Ovary (tissue), 9 donors: Measurements from ENCODE around the gene NDUFA11. TPM values are rescaled to one million over a fixed set of nuclear protein-coding genes. Genes with fewer than 3 reads are reported as not detected.

Experiments
- DNase-seq, 5 donors: peaks; one replicate each; pipeline ENCODE4 v3.0.0-alpha.2; 2019 to 2020
- H3K27ac ChIP-seq, 2 donors: fragments of 200-600 bp; one replicate each; pipeline versions ENCODE4 v1.5.1 to v1.8.0; 2019 to 2022
- H3K27me3 ChIP-seq: fragments of 200-600 bp; one replicate; pipeline ENCODE4 v1.8.0; 2022
- H3K36me3 ChIP-seq: fragments of 200-600 bp; sonication (generic); one replicate; pipeline ENCODE4 v1.5.1; 2019
- H3K4me1 ChIP-seq: one replicate; pipeline ENCODE4 v1.8.1; 2013; ENCODE audit warnings: mild to moderate bottlenecking, moderate library complexity; ENCODE audit not compliant: insufficient read depth
- H3K4me3 ChIP-seq: fragments of 200-600 bp; sonication (generic); one replicate; pipeline ENCODE4 v1.5.1; 2017
- H3K9me3 ChIP-seq, 2 donors: fragments of 200-600 bp in 1 of 2; sonication (generic) in 1 of 2; one replicate each; pipeline versions ENCODE4 v1.5.1 to v1.8.1; 2013 to 2019; ENCODE audit warnings: mild to moderate bottlenecking in 1 of 2, moderate library complexity in 1 of 2
- CTCF ChIP-seq, 3 donors: fragments of 450-650 bp in 2 of 3; fragments of 200-600 bp in 1 of 3; IDR thresholded peaks; one replicate each; pipeline versions ENCODE4 v1.5.1 to v1.8.0; 2016 to 2022; ENCODE audit warnings: antibody characterized with exemption in 3 of 3, mild to moderate bottlenecking in 1 of 3
- EP300 ChIP-seq: sonication (generic); formaldehyde crosslinking; IDR thresholded peaks from one replicate; pipeline ENCODE4 v1.6.1; 2017; ENCODE audit warnings: antibody characterized with exemption
- POLR2A ChIP-seq: fragments of 450-650 bp; IDR thresholded peaks from one replicate; pipeline ENCODE4 v1.6.1; 2017; ENCODE audit warnings: antibody characterized with exemption, mild to moderate bottlenecking, moderate library complexity
- WGBS, 3 donors: extraction: QIAGEN DNeasy Blood & Tissue Kit in 1 of 3; methylation state at CpG; one replicate each; pipeline versions ENCODE4 v1.1.5 to v1.1.7; 2013 to 2017; 5-methylcytosine and 5-hydroxymethylcytosine counted together
- intact Hi-C, 4 donors: fragments of 100-400 bp; cut with DNase I; formaldehyde crosslinking; loops; one replicate each; pipeline versions ENCODE4 v1.11.0 to v1.15.1; 2022 to 2023
- polyA plus RNA-seq, 2 donors: library from polyadenylated mRNA; stranded (reverse); fragments of 200-250 nt in 1 of 2; fragments of 350-450 nt in 1 of 2; fragmentation: Illumina TruSeq in 1 of 2; extraction: RNeasy Lipid Tissue Mini Kit (QIAGEN cat#74804) in 1 of 2; gene quantifications; one replicate each; pipeline ENCODE4 v1.2.3, GENCODE V29; 2013 to 2014
- total RNA-seq, 7 donors: library from RNA; depleted of rRNA in 2 of 7; stranded (reverse); fragments of >200 nt in 2 of 7; fragmentation: NEBNext Ultra II Directional in 3 of 7; extraction: Animal tissue kit (Norgen Biotek cat#: 25700) in 3 of 7; gene quantifications; one replicate each; pipeline versions ENCODE4 v1.1.0 to v1.2.4, GENCODE V29; 2016 to 2023
- donor health status: DM: no; HTN: no; CAD: no; lungs with moderate emphysema.
- donor health status: DM: no; HTN: no; CAD: no.
- donor health status: Bipolar disorder and iron deficiency.
- donor health status: DM: yes; HTN: yes; CAD: no.
- donor health status: DM: no; HTN: no; CAD: no.
- donor health status: DM: yes; HTN: yes; CAD: no.

NDUFA11 gene
- total and polyA plus RNA-seq, 9 donors: 3.9 to 352 (median 203) TPM

- H3K27me3 ChIP-seq: no peaks in the 10 kb centered on the region
- 95 to 97% (median 95%) methylated on average over 18 to 20 of the region's 20 CpGs for WGBS, 3 donors
- H3K4me1 ChIP-seq: no peaks in the 10 kb centered on the region
- H3K36me3 ChIP-seq: no peaks in the 10 kb centered on the region
- no peak overlapping the region for H3K27ac ChIP-seq
- TF ChIP-seq CTCF (IDR thresholded peaks at IDR 0.05): no peak
- TF ChIP-seq POLR2A: no peak
- TF ChIP-seq EP300: no peak
- intact Hi-C loops: no loop called here
- H3K4me3 ChIP-seq: no peak overlapping the region
- no peak for DNase-seq
- H3K9me3 ChIP-seq: no peaks in the 10 kb centered on the region
Measured at GRCh38 chr19:5918463-5919079, 15.0 kb upstream of the NDUFA11 start.

DNA sequence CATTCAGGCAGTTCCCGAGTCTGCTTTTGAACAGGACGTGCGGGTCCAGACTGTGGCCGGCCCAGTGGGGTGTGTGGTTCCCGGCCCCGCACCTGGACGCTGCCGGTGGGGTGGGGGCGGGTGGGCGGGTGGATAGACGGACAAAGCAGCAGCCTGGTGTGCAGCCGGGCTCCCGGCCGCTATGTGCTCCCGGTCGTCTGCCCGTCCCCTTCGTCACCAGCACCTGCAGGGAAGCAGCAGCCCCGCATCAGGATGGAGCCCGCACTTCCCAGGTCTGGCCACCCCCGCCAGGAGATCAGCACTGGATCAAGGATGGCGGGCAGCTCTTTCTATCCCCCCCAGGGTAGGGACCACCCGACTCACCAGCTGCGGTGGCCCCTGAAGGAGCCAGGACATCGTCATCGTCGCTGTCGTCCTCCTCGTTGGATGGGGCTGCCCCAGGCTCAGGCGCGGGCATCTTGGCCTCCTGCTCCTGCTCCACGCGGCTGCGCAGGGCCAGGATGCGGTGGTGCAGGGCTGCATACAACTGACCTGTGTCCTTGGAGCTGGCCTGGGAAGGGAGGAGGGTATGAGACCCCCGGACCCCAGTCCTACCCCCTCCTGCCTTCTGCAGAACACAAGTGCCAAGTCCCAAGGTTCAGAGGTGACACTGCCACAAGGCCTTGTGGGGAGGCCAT is 14.0 kb upstream of the NDUFA11 start:
- intact Hi-C loops: no loop called here
- no peaks in the 10 kb centered on the region for H3K36me3 ChIP-seq
- no peak for TF ChIP-seq CTCF (IDR thresholded peaks at IDR 0.05)
- TF ChIP-seq POLR2A: no peak
- no peak overlapping the region for H3K27ac ChIP-seq
- H3K9me3 ChIP-seq: no peaks in the 10 kb centered on the region
- no peaks in the 10 kb centered on the region for H3K4me1 ChIP-seq
- no peaks in the 10 kb centered on the region for H3K27me3 ChIP-seq
- DNase-seq: no peak
- 86 to 92% (median 88%) methylated on average over 26 to 36 of the region's 36 CpGs for WGBS, 3 donors
- no peak overlapping the region for H3K4me3 ChIP-seq

GRCh38 chr19:5916181-5916708 is 12.7 kb upstream of the NDUFA11 start:
- DNase-seq: no peak
- Histone ChIP-seq H3K36me3 (no peaks in the 10 kb centered on the region), H3K4me3 (no peak overlapping the region), H3K9me3 (no peaks in the 10 kb centered on the region), H3K27me3 (no peaks in the 10 kb centered on the region), H3K4me1 (no peaks in the 10 kb centered on the region), H3K27ac (no peak overlapping the region)
- 38 to 51% (median 48%) methylated on average over 12 to 14 of the region's 14 CpGs for WGBS, 3 donors
- intact Hi-C loops: no loop called here
- TF ChIP-seq EP300 (no peak), POLR2A (no peak), CTCF (IDR thresholded peaks at IDR 0.05) (no peak)

DNA sequence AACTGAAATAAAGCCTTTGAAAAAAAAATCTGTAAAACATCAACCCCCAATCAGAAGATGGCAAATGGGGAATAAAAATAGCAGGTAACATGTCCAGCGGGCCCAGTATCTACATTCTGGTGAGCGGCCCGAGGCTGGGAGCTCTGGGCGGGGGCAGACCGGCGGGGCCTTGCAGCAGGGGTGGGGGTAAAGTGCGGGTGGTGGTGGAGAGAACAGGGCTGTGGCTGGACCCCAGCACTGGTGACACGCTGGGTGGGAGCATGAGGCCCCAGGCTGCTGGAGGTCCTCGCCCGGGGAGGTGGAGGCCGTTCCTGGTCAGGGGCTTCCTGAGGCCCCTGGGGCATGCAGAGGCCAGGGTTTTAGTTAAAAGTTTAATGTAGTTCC is 12.2 kb upstream of the NDUFA11 start:
- no peaks in the 10 kb centered on the region for H3K36me3 ChIP-seq
- 73 to 81% (median 74%) methylated on average over 10 to 11 of the region's 11 CpGs for WGBS, 3 donors
- no peaks in the 10 kb centered on the region for H3K27me3 ChIP-seq
- intact Hi-C loops: no loop called here
- DNase-seq: no peak
- H3K4me1 ChIP-seq: no peaks in the 10 kb centered on the region
- H3K9me3 ChIP-seq: no peaks in the 10 kb centered on the region
- TF ChIP-seq EP300: no peak
- TF ChIP-seq POLR2A: no peak
- TF ChIP-seq CTCF (IDR thresholded peaks at IDR 0.05): no peak
- no peak overlapping the region for H3K4me3 ChIP-seq
- H3K27ac ChIP-seq: no peak overlapping the region
